Stimulated activated CD4-positive, alpha-beta T cell treated with anti-CD3 and anti-CD28 coated beads, Interleukin-1b, Interleukin-23, amount 100 ng/mL, for 24 hours (primary cell): ENCODE data around the gene CST1.
"Not testable (repeated sequence)": the region's sequence is repeated elsewhere in the genome, so short reads cannot be mapped to it uniquely, and the experiment has no call there.

Experiments
- DNase-seq, 4 experiments: peaks; one replicate each; pipeline ENCODE4 v3.0.0-alpha.2; 2020; ENCODE audit warnings: low read depth in 4 of 4, low spot score in 1 of 4

Gene CST1

GRCh38 chr20:23755131-23755611 lies 4.4 kb upstream of the CST1 start:
- DNase-seq: not testable (repeated sequence)

DNA sequence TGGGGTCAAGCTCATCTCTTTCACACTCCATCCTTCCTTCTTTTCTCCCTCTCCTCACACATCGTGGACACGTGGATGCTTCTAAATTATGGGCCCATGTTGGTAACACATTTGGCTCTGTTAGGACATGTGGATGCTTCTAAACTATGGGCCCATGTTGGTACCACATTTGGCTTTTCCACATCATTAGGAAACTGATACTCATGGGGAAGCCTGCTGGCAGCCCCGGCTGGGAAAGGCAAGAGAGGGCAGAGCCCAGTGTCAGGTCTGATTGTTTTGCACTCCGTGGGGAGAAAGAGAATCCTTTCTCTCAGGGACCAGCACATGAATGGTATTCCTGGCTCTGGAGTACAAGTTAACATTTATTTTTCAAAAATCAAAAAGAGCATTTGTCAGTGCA lies 4.0 kb upstream of the CST1 start:
- DNase-seq: no peak

DNA sequence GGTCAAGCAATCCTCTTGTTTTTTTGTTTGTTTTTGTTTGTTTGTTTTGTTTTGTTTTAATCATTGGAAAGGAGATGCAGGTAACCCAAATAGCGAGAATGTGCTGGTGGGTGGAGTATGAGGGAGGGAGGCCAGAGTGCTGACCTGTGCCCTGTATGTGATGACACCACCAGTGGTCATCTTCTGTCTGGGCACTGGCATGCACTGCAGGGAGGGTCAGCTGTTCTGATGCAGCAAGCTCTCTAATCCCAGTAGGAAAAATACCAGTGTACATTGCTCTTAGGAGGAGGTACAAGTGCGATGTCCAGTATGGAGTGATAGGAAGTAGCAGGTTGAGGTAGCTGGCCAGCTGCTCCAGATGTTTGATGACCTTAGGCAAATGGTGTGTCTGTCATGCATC lies 2.9 kb upstream of the CST1 start:
- no peak for DNase-seq

DNA sequence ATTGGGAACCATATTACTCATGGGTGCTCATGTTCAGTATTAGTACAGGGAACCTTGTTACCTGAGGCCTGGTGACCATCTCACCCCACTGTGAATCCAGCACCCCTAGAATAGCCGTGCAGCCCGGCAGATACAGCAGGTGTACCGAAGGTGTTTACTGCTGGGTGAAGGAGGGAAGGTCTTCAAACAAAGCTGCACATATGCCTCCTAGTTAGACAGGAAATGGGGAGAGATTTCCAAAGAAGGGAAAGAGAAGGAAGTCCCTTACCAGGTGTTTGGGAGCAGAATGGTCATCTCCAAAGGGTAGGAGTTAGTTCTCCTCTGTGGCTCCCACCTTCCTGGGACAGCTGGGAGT lies 2.4 kb upstream of the CST1 start:
- no peak for DNase-seq

DNA sequence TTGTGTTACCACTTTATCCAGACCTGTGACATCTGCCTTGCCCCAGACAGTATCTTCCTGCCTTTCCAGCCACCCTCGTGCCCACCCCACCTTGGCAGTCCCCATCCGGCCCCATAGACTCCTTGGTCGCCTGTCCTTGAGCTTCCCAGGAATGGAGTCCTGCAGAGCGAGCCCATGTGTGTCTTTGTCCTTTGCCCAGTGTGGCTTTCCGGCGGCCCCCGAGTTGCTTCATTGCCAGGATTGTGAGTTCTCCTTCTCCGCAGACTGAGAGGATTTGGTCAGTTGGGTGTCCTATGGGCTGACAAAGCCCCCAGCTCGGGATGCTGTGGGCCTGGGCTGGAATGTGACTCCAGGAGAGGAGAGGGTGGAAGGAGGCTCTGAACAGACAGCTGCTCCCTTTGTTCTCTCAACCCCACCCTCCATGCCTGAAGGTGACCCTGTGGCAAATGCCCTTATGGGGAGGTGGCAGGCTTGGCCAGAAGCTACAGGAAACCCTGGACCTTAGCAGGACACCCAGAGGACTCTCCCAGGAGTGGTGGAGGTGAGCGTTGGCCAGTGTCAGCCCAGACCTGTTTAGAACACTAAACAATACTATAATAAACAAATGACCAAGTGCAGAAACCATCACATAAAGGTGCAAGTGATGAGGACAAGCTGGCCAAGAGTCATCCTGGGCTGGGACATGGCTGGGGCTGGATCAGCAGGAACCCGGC lies 1.9 kb upstream of the CST1 start:
- DNase-seq: no peak

GRCh38 chr20:23752019-23752418 lies 1.3 kb upstream of the CST1 start:
- no peak for DNase-seq

- no peak for DNase-seq
Observed at GRCh38 chr20:23749746-23750145, 989 bp downstream of the CST1 start.

GRCh38 chr20:23748975-23749374 lies 1.8 kb downstream of the CST1 start:
- not testable (repeated sequence) for DNase-seq

- not testable (repeated sequence) for DNase-seq
Observed at GRCh38 chr20:23747551-23747950, 3.2 kb downstream of the CST1 start.

DNA sequence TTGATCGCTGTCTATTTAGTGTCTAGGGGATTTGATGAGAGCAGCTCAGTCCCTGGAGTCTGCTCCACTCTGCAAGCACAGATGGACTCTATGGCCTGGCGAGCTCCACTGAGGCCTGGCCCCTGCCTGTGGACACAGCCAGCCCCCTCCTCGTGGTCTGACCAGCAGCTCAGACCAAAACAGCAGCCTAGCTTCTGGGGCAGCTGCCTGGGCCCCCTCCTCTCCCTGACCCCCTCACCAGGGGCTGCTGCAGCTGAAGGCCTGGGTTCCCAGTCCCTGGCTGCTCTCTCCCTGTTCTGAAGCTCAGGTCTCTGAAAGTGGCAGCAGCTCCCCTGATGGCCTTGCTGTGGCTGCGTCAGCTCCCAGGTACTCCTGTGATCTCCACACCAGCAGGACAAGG lies 3.6 kb downstream of the CST1 start:
- DNase-seq: not testable (repeated sequence)

DNA sequence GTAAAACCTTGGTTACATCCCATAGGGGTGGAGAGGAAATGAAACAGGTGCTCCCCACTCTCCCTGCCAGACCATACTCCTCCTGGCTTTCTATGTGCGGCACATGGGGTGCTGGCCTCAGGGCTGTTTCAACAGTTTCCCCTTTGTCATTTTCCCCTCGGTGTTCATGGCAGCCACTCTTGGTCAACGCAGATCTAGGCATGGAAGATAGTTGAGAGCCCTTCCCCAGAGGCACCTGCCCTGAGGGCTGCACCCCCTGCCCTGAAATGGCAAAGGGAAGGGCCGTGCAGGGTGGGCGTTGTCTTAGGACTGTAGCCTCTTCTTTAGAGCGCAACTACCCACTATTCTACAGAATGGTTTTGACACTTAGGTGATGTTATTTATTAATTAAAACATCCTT lies 4.4 kb downstream of the CST1 start:
- no peak for DNase-seq

DNA sequence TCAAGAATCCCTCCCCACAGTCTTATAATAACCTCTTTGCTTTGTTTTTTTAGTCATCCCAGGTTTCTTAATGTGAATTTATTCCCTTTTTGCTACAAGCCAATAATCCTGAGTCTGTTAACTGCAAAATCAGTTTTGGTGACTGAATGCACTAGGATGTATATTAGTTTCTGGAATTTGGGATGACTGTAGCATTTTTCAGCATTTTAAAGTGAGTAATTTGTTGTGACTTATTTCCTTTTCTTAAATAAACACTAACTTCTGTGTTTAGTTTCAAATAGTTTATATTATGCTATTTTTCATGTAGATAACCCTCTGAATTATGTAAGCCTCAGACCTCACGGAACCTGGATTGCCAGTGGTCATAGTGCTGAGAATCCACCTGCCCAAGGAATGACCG lies 5.5 kb downstream of the CST1 start:
- DNase-seq: no peak

DNA sequence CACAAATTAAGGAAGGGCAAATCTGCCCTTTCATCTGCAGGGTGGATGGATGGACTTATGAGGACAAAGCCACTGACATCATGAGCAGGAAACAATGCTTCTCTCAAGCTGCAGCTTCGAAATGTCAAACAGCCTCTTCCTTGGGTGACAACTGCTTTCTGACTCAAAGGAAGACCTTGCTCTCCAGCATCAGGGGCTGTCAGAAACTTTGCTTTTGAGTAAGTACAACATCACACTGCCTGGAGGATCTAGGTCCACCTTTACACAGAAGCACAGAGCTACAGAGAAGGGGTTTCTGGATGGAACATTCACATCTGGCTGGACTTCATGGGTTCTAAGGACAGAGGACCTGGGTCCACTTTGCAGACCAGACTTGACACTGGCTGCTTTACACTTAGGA lies 5.9 kb downstream of the CST1 start:
- no peak for DNase-seq

- DNase-seq: not testable (repeated sequence)
Observed at GRCh38 chr20:23735391-23735790, 15.3 kb downstream of the CST1 start.

- not testable (repeated sequence) for DNase-seq
Observed at GRCh38 chr20:23734949-23735348, 15.8 kb downstream of the CST1 start.

- DNase-seq: not testable (repeated sequence)
Observed at GRCh38 chr20:23734440-23734839, 16.3 kb downstream of the CST1 start.

DNA sequence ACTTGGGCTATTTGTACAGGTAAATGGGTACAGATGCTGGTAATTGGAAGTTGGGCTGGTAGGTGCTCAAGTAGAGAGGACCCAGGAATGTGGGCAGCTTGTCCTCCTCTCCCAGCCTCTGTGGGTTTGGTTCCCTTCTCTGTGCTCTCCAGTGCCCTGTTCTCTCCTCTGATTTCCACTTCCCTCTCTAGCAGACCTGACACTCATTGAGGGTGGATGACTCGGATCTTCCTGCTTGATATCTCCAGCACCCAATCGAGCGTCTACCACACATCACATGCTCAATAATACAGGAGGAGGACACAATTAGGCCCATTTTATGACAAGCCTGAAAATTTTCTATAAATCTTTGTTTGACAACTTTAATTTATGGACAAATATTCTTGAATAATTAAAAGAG lies 23.7 kb downstream of the CST1 start:
- DNase-seq: no peak

DNA sequence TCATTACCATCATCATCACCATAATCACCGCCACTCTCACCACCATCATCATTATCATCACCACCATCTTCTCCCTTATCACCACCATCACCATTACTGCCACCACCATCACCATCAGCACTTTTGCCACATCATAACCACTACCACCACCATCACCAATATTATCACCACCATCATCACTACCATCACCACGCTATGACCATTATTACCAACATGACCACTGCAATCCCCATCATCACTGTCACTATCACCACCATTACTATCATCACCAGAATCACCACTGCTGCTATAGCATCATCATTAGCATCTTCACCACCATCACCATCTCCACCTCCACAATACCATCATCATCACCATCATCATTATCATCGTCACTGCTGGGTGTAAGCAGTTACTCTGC lies 25.6 kb downstream of the CST1 start:
- DNase-seq: no peak

GRCh38 chr20:23723659-23724307 lies 27.0 kb downstream of the CST1 start:
- DNase-seq: peak in 1 of 4 experiments; percentile 13

GRCh38 chr20:23722851-23723250 lies 27.9 kb downstream of the CST1 start:
- DNase-seq: not testable (repeated sequence)

- no peak for DNase-seq
Observed at GRCh38 chr20:23721962-23722361, 28.8 kb downstream of the CST1 start.

- DNase-seq: not testable (repeated sequence)
Observed at GRCh38 chr20:23719351-23719750, 31.4 kb downstream of the CST1 start.

GRCh38 chr20:23711778-23712177 lies 39.0 kb downstream of the CST1 start:
- not testable (repeated sequence) for DNase-seq
